Hematopoietic multipotent progenitor cell (in vitro differentiated cells): ENCODE data around the gene DNAJB6. TPM values are rescaled to one million over a fixed set of nuclear protein-coding genes. Genes with fewer than 3 reads are reported as not detected.
"Not testable (repeated sequence)": the region's sequence is repeated elsewhere in the genome, so short reads cannot be mapped to it uniquely, and the experiment has no call there.

ENCODE experiments used
- DNase-seq, 3 donors: peaks; one replicate each; pipeline ENCODE4 v3.0.0-alpha.2; 2011 to 2015; ENCODE audit warnings: low read depth in 2 of 3, low spot score in 2 of 3
- total RNA-seq: library from RNA; depleted of rRNA; stranded (reverse); fragments of >200 nt; gene quantifications from one replicate; pipeline ENCODE4 v1.2.3, GENCODE V29; 2012

The DNAJB6 gene
- total RNA-seq, 1 donor, result 106 TPM

DNA sequence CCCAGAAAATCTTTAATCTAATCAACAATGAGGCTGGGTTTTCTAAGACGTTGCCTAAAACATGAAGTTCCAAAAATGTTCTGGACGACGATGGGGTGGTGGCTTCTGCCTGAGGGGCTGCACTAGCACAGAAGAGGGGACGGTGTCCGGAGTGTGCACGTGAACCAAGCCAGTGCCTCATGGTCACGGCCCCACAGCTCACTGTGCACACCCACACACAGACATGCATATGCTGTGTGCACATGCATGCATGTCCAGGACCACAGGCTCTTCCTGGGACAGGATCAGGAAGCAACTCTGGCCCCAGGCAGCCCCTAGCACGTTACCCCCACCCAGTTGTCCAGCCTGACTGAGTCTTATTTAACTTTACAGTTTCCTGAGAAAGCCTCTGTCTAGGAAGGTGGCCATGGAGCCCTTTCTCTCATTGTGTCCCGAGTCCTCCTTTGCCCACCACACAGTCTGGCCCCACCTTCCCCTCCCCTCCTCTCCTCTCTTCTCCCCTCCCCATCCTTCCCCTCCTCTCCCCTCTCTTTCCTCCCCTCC is 100.8 kb downstream of the DNAJB6 start:
- no peak for DNase-seq

DNA sequence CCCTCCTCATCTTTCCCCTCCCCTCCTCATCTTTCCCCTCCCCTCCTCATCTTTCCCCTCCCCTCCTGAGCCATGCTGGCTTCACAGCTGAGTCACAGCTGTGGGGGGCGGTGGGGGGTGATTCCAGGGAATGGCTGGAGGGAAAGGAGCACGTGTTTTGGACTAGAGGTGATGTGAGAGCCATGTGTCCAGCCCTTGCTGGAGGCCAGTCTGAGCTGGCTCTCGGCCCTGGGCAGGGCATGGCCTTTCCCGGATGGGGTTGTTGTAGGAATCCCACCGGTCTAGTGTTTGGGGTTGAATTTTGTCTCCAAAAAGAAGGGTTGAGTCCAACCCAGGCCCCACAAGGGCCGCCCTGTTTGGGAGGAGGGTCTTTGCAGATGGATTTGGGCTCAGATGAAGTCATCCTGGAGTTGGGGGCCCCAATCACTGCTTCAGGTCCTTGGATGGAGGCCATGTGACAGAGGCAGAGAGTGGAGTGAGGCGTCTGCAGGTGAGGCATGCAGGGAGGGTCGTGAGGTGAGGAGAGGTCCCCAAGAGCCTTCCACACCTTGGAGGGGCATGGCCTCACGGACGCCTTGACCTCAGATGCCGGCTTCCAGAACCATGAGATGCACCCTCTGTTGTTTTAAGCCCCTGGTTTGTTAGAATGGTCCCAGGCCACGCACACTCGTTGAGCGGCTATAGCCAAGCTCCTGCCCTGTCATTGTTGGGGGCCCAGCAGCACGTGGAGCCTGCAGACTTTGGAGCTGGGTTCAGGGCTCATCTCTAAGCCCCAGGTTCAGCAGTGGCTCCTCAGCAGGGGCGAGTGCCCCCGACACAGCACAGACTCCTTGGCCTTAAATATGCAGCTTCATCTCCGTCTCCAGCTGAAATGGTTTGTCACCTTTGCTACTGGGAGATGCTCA is 101.6 kb downstream of the DNAJB6 start:
- no peak for DNase-seq

DNA sequence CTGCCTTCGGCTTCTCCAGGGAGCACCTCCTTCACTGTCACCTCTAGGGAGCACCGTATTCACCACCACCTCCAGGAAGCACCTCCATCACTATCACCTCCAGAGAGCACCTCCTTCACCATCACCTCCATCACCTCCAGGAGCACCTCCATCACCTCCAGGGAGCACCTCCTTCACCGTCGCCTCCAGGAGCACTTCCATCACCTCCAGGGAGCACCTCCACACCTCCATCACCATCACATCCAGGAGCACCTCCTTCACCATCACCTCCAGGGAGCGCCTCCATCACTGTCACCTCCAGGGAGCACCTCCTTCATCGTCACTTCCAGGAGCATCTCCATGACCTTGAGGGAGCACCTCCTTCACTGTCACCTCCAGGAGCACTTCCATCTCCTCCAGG is 102.3 kb downstream of the DNAJB6 start:
- DNase-seq, result no peak

DNA sequence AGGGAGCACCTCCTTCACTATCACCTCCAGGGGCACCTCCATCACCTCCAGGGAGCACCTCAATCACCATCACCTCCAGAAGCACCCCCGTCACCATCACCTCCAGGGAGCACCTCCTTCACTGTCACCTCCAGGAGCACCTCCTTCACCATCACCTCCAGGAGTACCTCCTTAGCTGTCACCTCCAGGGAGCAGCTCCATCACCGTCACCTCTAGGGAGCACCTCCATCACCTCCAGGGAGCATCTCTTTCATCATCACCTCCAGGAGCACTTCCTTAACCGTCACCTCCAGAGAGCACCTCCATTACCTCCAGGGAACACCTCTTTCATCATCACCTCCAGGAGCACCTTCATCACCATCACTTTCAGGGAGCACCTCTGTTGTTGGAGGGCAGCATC is 103.0 kb downstream of the DNAJB6 start:
- DNase-seq, result no peak

DNA sequence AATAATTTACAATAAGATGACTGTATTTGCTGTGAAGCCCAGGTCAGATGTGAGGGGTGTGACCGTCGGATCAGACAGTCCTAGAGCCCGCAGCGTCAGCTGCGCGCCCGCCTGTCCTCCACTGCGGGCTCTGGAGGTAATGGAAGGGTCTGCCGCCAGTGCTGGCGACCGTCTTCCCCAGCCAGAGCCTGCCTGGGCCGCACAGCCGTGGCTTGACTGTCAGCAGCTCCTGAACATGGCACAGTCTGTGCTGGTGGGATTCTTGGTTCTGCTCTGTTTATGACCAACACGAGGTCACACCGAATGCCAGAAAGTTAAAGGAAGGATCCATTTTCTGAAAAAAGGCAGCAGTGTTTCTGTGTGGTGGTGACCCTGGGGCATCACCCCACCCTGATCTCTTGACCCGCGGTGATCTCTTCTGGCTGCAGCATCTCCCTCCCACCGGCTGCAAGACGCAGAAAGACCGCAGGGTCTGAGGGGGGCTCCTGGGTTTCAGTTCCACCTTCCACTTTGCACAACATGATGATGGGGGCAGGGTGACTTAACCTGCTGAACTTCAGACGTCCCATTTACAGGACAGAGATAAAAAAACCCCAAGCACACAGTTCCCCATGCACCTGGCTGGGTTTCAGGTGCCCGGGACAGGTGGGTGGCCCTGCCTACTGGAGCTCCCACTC is 103.7 kb downstream of the DNAJB6 start:
- DNase-seq, result no peak

DNA sequence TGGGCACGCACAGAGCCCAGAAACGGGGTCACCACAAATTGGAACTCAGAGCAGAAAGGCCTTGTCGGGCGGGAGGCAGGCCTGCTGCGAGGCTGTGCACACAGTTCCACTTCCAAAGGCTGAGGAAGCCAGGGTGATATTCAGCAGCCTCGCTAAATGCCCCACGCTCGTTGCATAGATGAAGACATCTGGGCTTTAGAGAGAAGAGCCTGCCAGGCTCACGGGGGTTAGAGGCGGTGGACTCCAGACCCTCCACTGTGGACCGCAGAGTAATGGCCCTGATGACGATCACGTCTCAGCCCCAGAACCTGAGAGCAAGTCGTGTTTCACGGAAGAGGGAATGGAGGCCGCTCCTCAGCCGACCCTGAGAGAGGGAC is 104.2 kb downstream of the DNAJB6 start:
- no peak for DNase-seq

DNA sequence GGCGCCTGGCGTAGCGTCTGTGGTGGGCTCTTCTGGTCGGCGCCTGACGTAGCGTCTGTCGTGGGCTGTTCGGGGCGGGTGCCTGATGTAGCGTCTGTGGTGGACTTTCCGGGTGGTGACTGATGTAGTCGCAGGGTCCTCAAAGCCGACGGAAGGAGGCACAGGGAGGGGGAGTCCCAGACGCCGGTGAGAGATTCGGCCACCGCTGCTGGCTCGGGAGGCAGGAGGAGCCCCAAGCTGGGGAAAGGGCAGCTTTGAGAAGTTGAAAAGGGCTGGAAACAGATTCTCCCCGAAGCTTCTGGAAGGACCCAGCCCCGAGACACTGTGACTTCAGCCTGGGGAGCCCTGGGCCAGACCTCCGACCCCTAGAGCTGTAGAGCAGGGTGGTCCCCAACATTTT is 105.7 kb downstream of the DNAJB6 start:
- DNase-seq, result no peak

DNA sequence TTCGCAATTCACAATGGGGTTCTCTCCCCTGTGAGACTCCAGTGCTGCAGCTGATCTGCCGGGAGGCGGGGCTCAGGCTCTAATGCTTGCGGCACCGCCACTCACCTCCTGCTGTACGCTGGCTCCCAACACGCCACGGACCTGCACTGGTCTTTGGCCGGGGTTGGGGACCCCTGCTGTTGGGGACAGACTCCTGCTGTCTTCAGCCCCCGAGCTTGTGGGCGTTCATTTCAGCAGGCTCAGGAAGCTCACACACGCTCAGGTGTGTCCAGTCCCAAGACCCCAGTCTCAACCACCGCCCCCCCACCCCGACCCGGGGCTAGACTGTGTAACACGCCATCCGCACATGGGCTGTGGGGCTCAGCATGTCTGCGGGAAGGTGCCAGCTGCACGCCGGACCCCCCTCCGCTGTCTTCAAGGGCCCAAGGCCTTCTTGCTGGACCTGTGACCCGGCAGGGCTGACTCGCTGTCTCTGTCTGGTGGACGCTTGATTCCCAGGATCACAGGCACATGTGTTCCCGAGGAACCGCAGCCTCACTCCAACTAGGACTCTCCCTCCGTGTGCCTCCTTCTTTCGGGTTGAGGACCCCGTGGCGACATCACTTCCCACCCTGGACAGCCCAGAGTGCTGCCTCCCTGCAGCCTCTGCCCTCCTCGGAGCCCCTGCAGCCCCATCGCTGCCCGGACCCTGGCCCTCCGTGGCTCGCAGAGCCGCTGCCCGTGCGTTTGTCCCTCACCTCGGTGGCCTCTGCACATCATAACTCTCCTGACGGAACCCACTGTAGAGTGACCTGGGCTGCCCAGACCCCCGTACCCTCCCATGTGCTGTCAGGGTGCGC is 106.4 kb downstream of the DNAJB6 start:
- DNase-seq, result no peak

DNA sequence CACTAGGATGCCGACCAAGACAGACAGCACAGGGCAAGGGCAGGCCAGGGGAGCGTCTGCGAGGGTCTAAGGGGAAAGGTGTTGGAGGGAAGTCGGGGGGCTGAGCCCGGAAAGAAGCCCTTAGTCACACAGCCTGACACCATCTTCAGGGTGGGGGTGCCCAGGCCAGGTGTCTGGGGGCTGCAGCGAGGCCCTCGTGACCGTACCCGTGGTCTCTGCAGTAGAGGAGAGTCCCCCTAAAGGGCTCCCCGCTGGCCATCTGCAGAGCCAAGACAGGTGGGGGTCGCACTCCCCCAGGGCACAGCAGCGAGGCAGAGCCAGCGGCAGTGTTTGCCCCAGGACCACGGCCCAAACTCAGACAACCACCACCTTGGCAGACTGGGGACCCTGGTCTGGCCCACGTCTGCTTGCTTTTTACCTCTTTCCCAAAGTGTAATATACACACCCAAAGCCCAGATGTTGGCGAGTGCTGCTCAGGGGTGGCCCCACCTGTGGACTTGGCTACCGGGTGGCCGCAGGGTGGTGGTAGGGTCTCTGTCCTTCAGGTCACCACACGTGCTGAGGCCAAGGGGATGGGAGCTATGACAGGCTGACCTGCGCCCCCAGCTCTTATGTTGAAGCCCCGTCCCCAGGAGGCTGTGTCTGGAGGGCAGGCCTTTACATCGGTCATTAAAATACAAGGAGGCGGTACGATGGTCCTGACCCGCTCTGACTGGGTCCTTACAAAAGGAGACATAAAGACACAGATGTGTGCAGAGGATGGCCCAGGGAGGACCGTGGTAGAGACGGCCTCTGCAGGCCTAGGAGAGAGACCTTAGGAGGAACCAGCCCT is 107.4 kb downstream of the DNAJB6 start:
- no peak for DNase-seq

DNA sequence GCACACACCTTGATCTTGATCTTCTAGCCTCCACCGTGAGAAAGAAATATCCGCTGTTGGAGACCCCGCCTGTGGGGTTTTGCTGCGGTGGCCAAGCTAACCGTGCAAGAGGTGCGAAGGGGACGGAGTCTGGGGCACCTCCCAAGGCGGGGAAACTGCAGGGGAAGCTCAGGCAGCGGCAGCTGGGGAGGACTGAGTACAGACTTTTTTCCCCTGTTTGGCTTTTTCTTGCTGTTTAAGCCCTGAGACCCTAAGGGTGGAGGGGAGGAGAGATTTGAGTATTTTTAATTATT is 108.0 kb downstream of the DNAJB6 start:
- DNase-seq, result no peak

DNA sequence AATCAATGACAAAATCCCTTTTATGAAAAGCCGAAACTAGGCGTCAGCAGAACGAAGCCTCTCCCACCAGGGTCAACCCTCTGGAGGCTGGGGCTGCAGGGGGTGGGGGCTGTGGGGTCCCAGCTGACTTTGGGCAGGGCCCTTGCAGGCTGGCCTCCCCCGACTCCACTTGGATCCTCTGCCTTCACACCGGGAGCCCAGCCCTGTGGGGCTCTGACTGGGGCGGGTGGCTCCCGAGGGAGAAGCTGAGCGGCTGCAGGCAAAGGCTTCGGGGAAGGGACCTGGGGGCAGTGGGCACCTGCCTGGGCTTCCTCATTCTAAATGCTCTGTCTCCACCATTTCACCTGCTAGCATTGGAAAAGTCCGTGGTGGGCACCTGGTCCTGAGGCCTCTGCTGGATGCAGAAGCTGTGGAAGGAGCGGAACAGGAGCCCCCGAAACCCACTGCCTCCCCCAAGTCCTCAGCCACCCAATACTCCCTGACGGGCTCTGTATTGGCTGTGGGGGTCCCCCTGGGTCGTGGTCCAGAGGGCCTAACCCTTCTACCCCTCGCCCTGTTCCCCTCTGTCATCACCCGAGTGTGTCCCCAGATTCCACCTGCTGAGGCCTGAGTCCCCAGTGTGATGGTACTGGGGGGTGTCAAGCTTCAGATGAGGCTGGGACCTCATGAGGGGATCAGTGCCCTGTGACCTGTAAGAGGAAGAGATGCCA is 108.6 kb downstream of the DNAJB6 start:
- no peak for DNase-seq

DNA sequence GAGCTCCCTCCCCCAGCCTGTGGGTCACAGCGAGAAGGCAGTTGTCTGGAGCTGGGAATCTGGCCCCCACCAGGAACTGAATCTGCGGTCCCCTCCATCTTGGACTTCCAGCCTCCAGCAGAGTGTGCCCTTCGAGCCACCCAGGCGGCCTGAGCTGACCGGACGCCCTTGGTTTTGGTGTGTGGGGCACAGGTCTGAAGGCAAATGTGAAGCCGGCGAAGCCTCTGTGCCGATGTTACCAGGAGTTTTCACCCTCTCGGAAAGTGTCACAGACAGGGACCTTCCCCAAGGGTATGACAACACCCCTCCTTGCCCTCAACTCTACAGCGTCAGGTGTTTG is 109.1 kb downstream of the DNAJB6 start:
- DNase-seq, result no peak

DNA sequence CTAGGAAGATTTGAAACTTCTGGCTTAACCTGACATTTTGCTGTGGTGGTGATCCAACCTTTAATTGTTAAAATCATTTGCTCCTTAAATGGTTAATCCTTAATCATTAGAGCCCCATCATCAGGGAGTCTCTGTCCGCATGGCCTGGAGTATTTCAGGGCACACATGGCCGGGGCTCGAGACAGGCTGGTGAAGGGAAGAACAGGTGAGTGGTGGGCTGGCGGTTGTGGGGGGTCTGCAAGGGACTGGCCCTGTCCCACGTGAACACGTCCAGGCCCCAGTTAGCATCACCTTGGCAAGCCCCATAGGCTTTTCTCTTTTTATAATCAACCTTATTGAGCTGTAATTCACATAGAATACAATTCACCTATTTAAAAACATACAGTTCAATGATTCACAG is 109.5 kb downstream of the DNAJB6 start:
- DNase-seq, result no peak

DNA sequence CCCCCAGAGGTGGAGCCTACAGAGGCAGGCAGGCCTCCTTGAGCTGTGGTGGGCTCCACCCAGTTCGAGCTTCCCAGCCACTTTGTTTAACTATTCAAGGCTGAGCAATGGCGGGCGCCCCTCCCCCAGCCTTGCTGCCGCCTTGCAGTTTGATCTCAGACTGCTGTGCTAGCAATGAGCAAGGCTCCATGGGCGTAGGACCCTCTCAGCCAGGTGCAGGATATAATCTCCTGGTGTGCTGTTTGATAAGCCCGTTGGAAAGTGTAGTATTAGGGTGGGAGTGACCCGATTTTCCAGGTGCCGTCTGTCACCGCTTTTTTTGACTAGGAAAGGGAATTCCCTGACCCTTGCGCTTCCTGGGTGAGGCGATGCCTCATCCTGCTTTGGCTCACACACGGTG is 117.2 kb downstream of the DNAJB6 start:
- DNase-seq, result not testable (repeated sequence)

DNA sequence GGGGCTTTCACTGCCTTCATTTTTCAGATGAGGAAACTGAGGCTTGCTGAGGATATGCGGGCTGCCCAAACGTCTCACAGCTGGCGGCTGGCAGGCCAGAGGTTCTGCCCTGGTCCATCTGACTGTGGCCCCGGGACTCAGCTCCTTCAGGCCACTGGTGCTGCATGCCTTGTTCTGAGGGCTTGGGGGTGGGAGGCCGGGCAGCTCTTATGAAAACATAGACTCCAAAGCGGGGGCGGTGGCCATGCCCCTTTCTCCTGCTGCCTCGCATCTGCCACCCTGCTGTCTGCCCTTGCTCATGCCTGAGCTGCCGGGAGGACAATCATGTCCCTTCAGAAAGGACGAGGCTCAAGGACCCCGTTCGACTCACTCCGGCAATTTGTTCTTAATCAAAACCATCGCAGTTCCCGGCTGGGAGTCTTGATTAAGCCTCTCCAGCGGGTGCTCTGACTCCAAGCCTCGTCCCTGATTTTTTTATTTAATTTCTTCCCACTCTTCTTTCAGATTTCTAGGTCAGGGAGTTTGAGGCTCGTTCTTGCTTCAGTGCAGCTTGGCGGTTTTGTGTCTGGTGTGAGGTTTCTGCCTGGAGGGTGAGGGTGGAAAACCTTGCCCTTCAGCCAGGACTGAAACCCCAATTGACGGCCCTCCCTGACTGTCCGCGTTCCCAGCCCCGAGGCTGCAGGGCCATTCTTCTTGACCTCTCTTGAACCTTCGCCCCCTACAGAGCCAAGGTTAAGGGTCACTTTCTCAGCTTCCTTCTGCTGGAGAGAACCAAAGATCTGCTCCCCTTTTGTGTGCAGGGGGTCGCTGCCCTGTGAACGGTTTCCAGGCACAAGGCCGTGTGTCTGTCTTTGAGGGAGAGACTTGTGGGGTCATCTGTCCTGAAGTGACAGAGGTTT is 120.8 kb downstream of the DNAJB6 start:
- DNase-seq, result no peak

DNA sequence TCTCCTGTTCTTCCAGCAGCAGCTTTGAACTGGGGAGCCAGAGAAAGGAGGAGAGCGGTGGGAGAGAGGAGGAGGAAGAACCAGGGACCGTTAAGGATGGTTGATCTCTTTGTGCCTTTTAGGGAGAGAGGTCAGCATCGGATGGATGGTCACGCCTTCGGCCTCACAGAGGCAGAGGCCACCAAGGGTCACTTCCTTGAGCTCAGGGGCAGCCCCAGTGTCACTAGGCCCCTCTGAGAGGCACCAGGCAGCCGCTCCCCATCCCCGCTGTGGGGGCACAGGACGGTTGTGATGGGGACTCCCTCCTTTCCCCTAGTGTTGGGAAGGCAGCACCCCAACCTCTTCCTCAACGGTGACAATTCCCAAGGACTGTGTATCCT is 121.4 kb downstream of the DNAJB6 start:
- DNase-seq, result no peak

DNA sequence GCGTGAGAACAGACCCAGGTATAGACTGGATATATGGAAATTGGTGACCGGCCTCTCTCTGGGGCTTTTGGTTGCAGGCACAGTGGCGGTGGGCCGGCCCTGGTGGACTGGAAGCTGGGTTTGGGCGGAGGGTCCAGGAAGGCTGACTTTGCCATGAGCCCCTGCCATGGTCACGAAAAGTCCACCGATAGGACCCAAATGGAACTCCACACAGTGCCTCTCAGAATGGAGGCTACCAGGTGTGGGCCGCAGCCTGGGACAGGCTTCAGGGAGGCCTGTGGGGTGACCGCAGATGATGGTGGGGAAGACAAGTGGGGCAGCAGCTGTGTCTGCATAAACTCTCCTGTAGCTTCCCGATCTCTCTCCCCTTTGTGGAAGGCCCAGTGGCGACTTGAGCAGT is 123.2 kb downstream of the DNAJB6 start:
- DNase-seq, result no peak

DNA sequence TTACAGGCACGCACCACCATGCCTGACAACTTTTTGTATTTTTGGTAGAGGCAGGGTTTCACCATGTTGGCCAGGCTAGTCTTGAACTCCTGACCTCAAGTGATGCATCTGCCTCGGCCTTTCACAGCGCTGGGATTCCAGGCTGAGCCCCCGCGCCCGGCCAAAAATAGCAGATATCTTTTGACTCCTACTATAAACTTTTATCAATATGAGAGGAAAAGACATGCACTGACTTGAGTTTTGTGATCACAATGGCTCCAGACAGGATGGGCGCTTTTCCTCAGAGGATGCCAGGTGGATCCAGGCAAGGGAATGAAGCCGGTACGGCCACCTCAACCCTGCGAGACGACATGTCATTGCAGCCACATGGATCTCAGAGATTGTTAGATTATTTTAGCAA is 123.9 kb downstream of the DNAJB6 start:
- DNase-seq, result no peak
